Tibial nerve (tissue), 4 donors: ENCODE measurements around the gene PGPEP1. TPM values are rescaled to one million over a fixed set of nuclear protein-coding genes. Genes with fewer than 3 reads are reported as not detected.

Source experiments
- DNase-seq, 2 donors: peaks; one replicate each; pipeline ENCODE4 v3.0.0-alpha.2; 2019; ENCODE audit warnings: low spot score in 2 of 2
- H3K27ac ChIP-seq, 4 donors: fragments of 200-600 bp; sonication (generic) in 3 of 4; one replicate each; pipeline ENCODE4 v1.5.1; 2017 to 2019; ENCODE audit warnings: mild to moderate bottlenecking in 1 of 4
- H3K27me3 ChIP-seq, 2 donors: fragments of 200-600 bp; sonication (generic) in 1 of 2; one replicate each; pipeline versions ENCODE4 v1.5.1 to v1.6.0; 2017 to 2019
- H3K36me3 ChIP-seq, 3 donors: fragments of 200-600 bp; sonication (generic); one replicate each; pipeline ENCODE4 v1.5.1; 2018 to 2019
- H3K4me1 ChIP-seq, 4 donors: fragments of 200-600 bp; sonication (generic) in 3 of 4; one replicate each; pipeline ENCODE4 v1.5.1; 2017 to 2019
- H3K4me3 ChIP-seq, 4 donors: fragments of 200-600 bp; sonication (generic) in 3 of 4; one replicate each; pipeline ENCODE4 v1.5.1; 2017 to 2019; ENCODE audit warnings: mild to moderate bottlenecking in 1 of 4, moderate library complexity in 1 of 4
- H3K9me3 ChIP-seq, 4 donors: fragments of 200-600 bp; sonication (generic) in 3 of 4; one replicate each; pipeline ENCODE4 v1.5.1; 2017 to 2019
- CTCF ChIP-seq, 5 experiments: fragments of 200-600 bp in 3 of 5; fragments of 450-650 bp in 2 of 5; sonication (generic) in 3 of 5; IDR thresholded peaks; one replicate each; pipeline ENCODE4 v1.5.1; 2016 to 2019; ENCODE audit warnings: antibody characterized with exemption in 5 of 5, mild to moderate bottlenecking in 3 of 5, moderate library complexity in 2 of 5
- EP300 ChIP-seq, 2 donors: sonication (generic); formaldehyde crosslinking; IDR thresholded peaks; one replicate each; pipeline ENCODE4 v1.6.1; 2017; ENCODE audit warnings: antibody characterized with exemption in 2 of 2, mild to moderate bottlenecking in 1 of 2
- POLR2A ChIP-seq, 2 donors: fragments of 450-650 bp; IDR thresholded peaks; one replicate each; pipeline ENCODE4 v1.6.1; 2017; ENCODE audit warnings: antibody characterized with exemption in 2 of 2, mild to moderate bottlenecking in 2 of 2, moderate library complexity in 2 of 2
- WGBS, 2 donors: methylation state at CpG; one replicate each; pipeline ENCODE4 v1.1.5; 2018; 5-methylcytosine and 5-hydroxymethylcytosine counted together
- total RNA-seq, 4 donors: library from RNA; depleted of rRNA; stranded (reverse); fragments of >200 nt; gene quantifications; one replicate each; pipeline ENCODE4 v1.1.0, GENCODE V29; 2016

PGPEP1 gene
- total RNA-seq, 4 donors from 2014 or later, result 15.9 to 27.9 (median 20.1) TPM

- no peaks in the 10 kb centered on the region for H3K9me3 ChIP-seq
- H3K27ac ChIP-seq, result peak overlapping the region in 1 of 4 donors; percentile 54
- H3K4me3 ChIP-seq, result no peak overlapping the region
- no peak for TF ChIP-seq CTCF (IDR thresholded peaks at IDR 0.05)
- no peak for TF ChIP-seq POLR2A (IDR thresholded peaks at IDR 0.05)
- WGBS, 2 donors, result 27 to 36% methylated on average over 4 of the region's 4 CpGs
- H3K36me3 ChIP-seq, result no peaks in the 10 kb centered on the region
- no peak for DNase-seq
- no peaks in the 10 kb centered on the region for H3K27me3 ChIP-seq
- H3K4me1 ChIP-seq, result peaks cover 0 to 40% (median 23%) of the 10 kb centered on the region in 4 donors
Measured at GRCh38 chr19:18297308-18297707, 43.1 kb upstream of the PGPEP1 start.

GRCh38 chr19:18298601-18299000 lies 41.8 kb upstream of the PGPEP1 start:
- WGBS, 2 donors, result 71 to 74% methylated on average over 6 of the region's 6 CpGs
- TF ChIP-seq EP300 (IDR thresholded peaks at IDR 0.05) (no peak), CTCF (IDR thresholded peaks at IDR 0.05) (no peak), POLR2A (IDR thresholded peaks at IDR 0.05) (no peak)
- DNase-seq, result no peak
- no peaks in the 10 kb centered on the region for H3K9me3 ChIP-seq
- no peaks in the 10 kb centered on the region for H3K27me3 ChIP-seq
- H3K36me3 ChIP-seq, result no peaks in the 10 kb centered on the region
- H3K4me3 ChIP-seq, result no peak overlapping the region
- H3K4me1 ChIP-seq, result peaks cover 0 to 42% (median 27%) of the 10 kb centered on the region in 4 donors
- H3K27ac ChIP-seq, result peak overlapping the region in 1 of 4 donors; percentile 100

- H3K36me3 ChIP-seq, result no peaks in the 10 kb centered on the region
- peak overlapping the region in 2 of 4 donors; percentile 99 to 100 for H3K27ac ChIP-seq
- H3K4me1 ChIP-seq, result peaks cover 0 to 47% (median 32%) of the 10 kb centered on the region in 4 donors
- no peaks in the 10 kb centered on the region for H3K9me3 ChIP-seq
- no peak for DNase-seq
- H3K27me3 ChIP-seq, result no peaks in the 10 kb centered on the region
- TF ChIP-seq CTCF (IDR thresholded peaks at IDR 0.05) (no peak), EP300 (IDR thresholded peaks at IDR 0.05) (no peak), POLR2A (IDR thresholded peaks at IDR 0.05) (no peak)
- WGBS, 2 donors, result 90 to 95% methylated on average over 9 of the region's 9 CpGs
- H3K4me3 ChIP-seq, result no peak overlapping the region
Measured at GRCh38 chr19:18299654-18300053, 40.7 kb upstream of the PGPEP1 start.

GRCh38 chr19:18300930-18301717 lies 39.3 kb upstream of the PGPEP1 start:
- 31 to 33% methylated on average over 17 to 18 of the region's 18 CpGs for WGBS, 2 donors
- Histone ChIP-seq H3K27me3 (no peaks in the 10 kb centered on the region), H3K9me3 (no peaks in the 10 kb centered on the region), H3K27ac (peak overlapping the region; percentile 76 to 100 (median 97)), H3K4me3 (no peak overlapping the region), H3K36me3 (no peaks in the 10 kb centered on the region), H3K4me1 (peaks cover 4 to 60% (median 45%) of the 10 kb centered on the region in 4 donors)
- TF ChIP-seq EP300 (IDR thresholded peaks at IDR 0.05), result peak in 1 of 2 donors; percentile 76
- no peak for TF ChIP-seq CTCF (IDR thresholded peaks at IDR 0.05)
- TF ChIP-seq POLR2A (IDR thresholded peaks at IDR 0.05), result no peak
- DNase-seq, result peak; percentile 58 to 63

GRCh38 chr19:18301718-18302111 lies 38.7 kb upstream of the PGPEP1 start:
- Histone ChIP-seq H3K27ac (peak overlapping the region; percentile 76 to 100 (median 97)), H3K27me3 (no peaks in the 10 kb centered on the region), H3K4me3 (no peak overlapping the region), H3K9me3 (no peaks in the 10 kb centered on the region), H3K4me1 (peaks cover 4 to 66% (median 51%) of the 10 kb centered on the region in 4 donors), H3K36me3 (peaks cover 0 to under 1% (median 0%) of the 10 kb centered on the region in 3 donors)
- TF ChIP-seq POLR2A (IDR thresholded peaks at IDR 0.05) (no peak), CTCF (IDR thresholded peaks at IDR 0.05) (no peak), EP300 (IDR thresholded peaks at IDR 0.05) (no peak)
- 62 to 68% methylated on average over 4 of the region's 4 CpGs for WGBS, 2 donors
- no peak for DNase-seq
